Measurements from ENCODE around the gene ACSF3. TPM values are rescaled to one million over a fixed set of nuclear protein-coding genes. Genes with fewer than 3 reads are reported as not detected.

ACSF3 gene
- total RNA-seq, 2 donors from 2014 or later: 14.9 to 16.2 TPM

- intact Hi-C loops (cut with DNase I): no loop called here
- DNase-seq: no peak
- ATAC-seq: no peak
Measured at GRCh38 chr16:89118361-89119165, 24.9 kb downstream of the ACSF3 start.

- DNase-seq: peak; percentile 10
- intact Hi-C loops (cut with DNase I): no loop called here
- no peak for ATAC-seq
Measured at GRCh38 chr16:89119166-89119621, 25.5 kb downstream of the ACSF3 start.

- intact Hi-C loops (cut with DNase I): no loop called here
- ATAC-seq (no peak), DNase-seq (peak; percentile 7)
Measured at GRCh38 chr16:89119661-89120141, 26.0 kb downstream of the ACSF3 start.

GRCh38 chr16:89120281-89120680 is 26.6 kb downstream of the ACSF3 start:
- intact Hi-C loops (cut with DNase I): no loop called here
- ATAC-seq: no peak
- peak; percentile 10 for DNase-seq

- peak; percentile 12 for DNase-seq
- no peak for ATAC-seq
- intact Hi-C loops (cut with DNase I): no loop called here
Measured at GRCh38 chr16:89120921-89121351, 27.3 kb downstream of the ACSF3 start.

- no peak for ATAC-seq
- intact Hi-C loops (cut with DNase I): no loop called here
- peak; percentile 7 for DNase-seq
Measured at GRCh38 chr16:89121691-89122321, 28.2 kb downstream of the ACSF3 start.

- intact Hi-C loops (cut with DNase I): no loop called here
- DNase-seq (peak; percentile 17), ATAC-seq (no peak)
Measured at GRCh38 chr16:89122322-89122851, 28.7 kb downstream of the ACSF3 start.

GRCh38 chr16:89123001-89123830 is 29.6 kb downstream of the ACSF3 start:
- ATAC-seq (no peak), DNase-seq (peak; percentile 11)
- intact Hi-C loops (cut with DNase I): no loop called here

GRCh38 chr16:89123831-89124100 is 30.1 kb downstream of the ACSF3 start:
- ATAC-seq (no peak), DNase-seq (peak; percentile 4)
- intact Hi-C loops (cut with DNase I): no loop called here

GRCh38 chr16:89129378-89129777 is 35.7 kb downstream of the ACSF3 start:
- intact Hi-C loops (cut with DNase I): no loop called here
- no peak for ATAC-seq
- no peak for DNase-seq

GRCh38 chr16:89130448-89130847 is 36.8 kb downstream of the ACSF3 start:
- intact Hi-C loops (cut with DNase I): no loop called here
- no peak for ATAC-seq

GRCh38 chr16:89131783-89132182 is 38.1 kb downstream of the ACSF3 start:
- no peak for DNase-seq
- intact Hi-C loops (cut with DNase I): no loop called here
- no peak for ATAC-seq

More at GRCh38 chr16:89130448-89130847, 36.8 kb downstream of the ACSF3 start:
- DNase-seq: no peak

- DNase-seq (peak; percentile 10), ATAC-seq (no peak)
Measured at GRCh38 chr16:89132194-89133005, 38.7 kb downstream of the ACSF3 start.

GRCh38 chr16:89133457-89134127 is 39.9 kb downstream of the ACSF3 start:
- intact Hi-C loops (cut with DNase I): no loop called here
- DNase-seq: peak; percentile 6
- ATAC-seq: no peak

More at GRCh38 chr16:89132194-89133005, 38.7 kb downstream of the ACSF3 start:
- intact Hi-C loops (cut with DNase I): no loop called here

- ATAC-seq (no peak), DNase-seq (peak; percentile 10)
- intact Hi-C loops (cut with DNase I): no loop called here
Measured at GRCh38 chr16:89134269-89134668, 40.6 kb downstream of the ACSF3 start.

GRCh38 chr16:89135166-89135565 is 41.5 kb downstream of the ACSF3 start:
- ATAC-seq (no peak), DNase-seq (peak; percentile 18)
- intact Hi-C loops (cut with DNase I): no loop called here

GRCh38 chr16:89135971-89136765 is 42.5 kb downstream of the ACSF3 start:
- DNase-seq (no peak), ATAC-seq (no peak)

More at GRCh38 chr16:89135971-89136765, 42.5 kb downstream of the ACSF3 start:
- intact Hi-C loops (cut with DNase I): no loop called here
